H1 (cell line): ENCODE data around the gene LRP11. TPM values are rescaled to one million over a fixed set of nuclear protein-coding genes. Genes with fewer than 3 reads are reported as not detected.

ENCODE experiments used
- KDM5A ChIP-seq: fragments of 200-600 bp; IDR thresholded peaks from 2 replicates; pipeline ENCODE4 v1.7.1; 2012; ENCODE audit warnings: mild to moderate bottlenecking, low read length, inconsistent platforms, mixed read lengths
- TAF1 ChIP-seq: IDR thresholded peaks from 2 replicates; pipeline ENCODE4 v1.6.1; 2011; ENCODE audit warnings: mild to moderate bottlenecking, low read depth, low read length
- polyA plus RNA-seq, 7 experiments: library from polyadenylated mRNA; depleted of rRNA in 3 of 7; stranded (reverse) in 5 of 7; unstranded in 2 of 7; fragments of >200 nt in 5 of 7; fragments of 200-250 nt in 2 of 7; gene quantifications; 1 replicate in 5 of 7; 2 replicates in 1 of 7; 4 replicates in 1 of 7; pipeline versions ENCODE4 v1.2.1 to v1.2.3, GENCODE V29; 2011 to 2013; ENCODE audit warnings: missing spikeins in 2 of 7, mixed read lengths in 2 of 7
- total RNA-seq: library from RNA; stranded (reverse); fragmentation: NEBNext Ultra II Directional; extraction: Animal tissue kit (Norgen Biotek cat#: 25700); gene quantifications from 2 replicates; pipeline ENCODE4 v1.2.1, GENCODE V29; 2021

LRP11 gene
- total and polyA plus RNA-seq, 2 of the 8 experiments (the other 6 are each of a cell fraction or from before 2014, with no cell fraction given) = 11.0 to 20.0 TPM

DNA sequence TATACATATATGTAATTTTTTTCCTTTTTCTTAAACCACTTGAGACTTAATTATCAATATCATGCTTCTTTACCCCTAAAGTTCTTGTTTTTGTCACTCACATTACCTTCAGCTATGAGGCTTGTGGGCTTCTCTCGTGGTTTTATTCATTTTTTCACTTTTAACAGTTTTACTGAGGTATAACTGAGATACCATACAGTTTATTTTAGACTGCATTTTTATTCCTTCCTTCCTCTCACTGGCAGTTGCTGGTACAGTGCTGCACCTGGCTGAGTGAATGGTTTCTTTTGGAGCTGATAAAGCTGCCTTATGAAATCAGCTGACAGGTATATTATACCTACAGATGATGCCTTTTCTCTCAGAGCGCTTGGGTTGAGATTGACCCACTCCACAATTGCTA lies 54.4 kb downstream of the LRP11 start (continued):
- TF ChIP-seq TAF1 = no peak
- no peak for TF ChIP-seq KDM5A
